ENCODE data around the gene COL4A4.
A peak's percentile ranks its signal among the peaks of the same experiment; 100 is the strongest.

COL4A4 gene

DNA sequence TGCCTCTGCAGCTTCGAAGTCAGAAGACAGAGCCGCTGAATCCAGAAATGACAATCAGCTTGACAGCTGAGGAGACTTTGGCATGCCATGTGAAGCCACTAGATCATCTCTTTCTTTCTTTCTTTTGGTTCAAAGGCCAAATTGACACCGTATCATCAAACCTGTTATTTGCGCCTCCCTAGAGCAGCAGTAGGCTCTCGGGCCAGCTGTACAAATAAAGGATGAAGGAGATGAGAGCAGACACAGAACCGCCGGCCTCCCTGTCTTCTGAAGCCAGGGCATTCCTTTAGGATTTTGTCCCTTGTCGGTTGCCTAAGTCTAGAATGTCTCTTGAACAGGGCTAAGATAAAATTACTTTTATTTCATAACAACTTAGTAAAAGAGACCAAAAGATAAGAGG, 36.8 kb downstream of the COL4A4 start:
- TF ChIP-seq SPI1 (IDR thresholded peaks at IDR 0.05; ENCODE audit: low read depth, low read length), result no peak
- no peak for TF ChIP-seq PAX5 (IDR thresholded peaks at IDR 0.05; ENCODE audit: insufficient read depth, low read length, severe bottlenecking)
- TF ChIP-seq POLR2A (IDR thresholded peaks at IDR 0.05; ENCODE audit: low read depth, low read length), result no peak
- TF ChIP-seq POU2F2 (IDR thresholded peaks at IDR 0.05; ENCODE audit: low read depth, low read length), result no peak
- TF ChIP-seq TAF1 (IDR thresholded peaks at IDR 0.05; ENCODE audit: low read depth, low read length), result no peak

DNA sequence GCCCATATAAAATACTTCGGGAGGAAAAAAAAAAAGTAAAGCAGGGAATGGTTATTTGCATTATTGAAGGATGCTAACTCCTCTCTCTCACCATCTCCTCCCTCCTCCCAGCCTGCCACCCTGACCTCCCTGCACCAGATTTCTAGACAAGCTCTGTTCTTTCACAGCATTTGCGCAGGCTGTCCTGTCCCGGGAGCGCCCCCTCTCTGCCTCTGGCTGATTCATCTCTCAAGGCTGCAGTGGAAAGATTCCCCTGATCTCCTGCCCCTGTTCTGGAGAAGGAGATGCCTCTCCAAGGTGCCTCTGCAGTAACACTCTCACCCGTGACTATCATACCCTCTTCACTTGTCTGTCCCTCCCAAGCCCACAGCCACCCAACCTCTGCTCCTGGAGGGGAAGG, 38.5 kb downstream of the COL4A4 start:
- DNase-seq (ENCODE audit: insufficient read length, low spot score) (no peak), FAIRE-seq (no peak)
- TF ChIP-seq SPI1 (IDR thresholded peaks at IDR 0.05; ENCODE audit: low read depth, low read length) (no peak), PAX5 (IDR thresholded peaks at IDR 0.05; ENCODE audit: insufficient read depth, low read length, severe bottlenecking) (no peak), TAF1 (IDR thresholded peaks at IDR 0.05; ENCODE audit: low read depth, low read length) (no peak), POU2F2 (IDR thresholded peaks at IDR 0.05; ENCODE audit: low read depth, low read length) (no peak), POLR2A (IDR thresholded peaks at IDR 0.05; ENCODE audit: low read depth, low read length) (no peak), POLR2AphosphoS5 (IDR thresholded peaks at IDR 0.05; ENCODE audit: low read depth, low read length) (no peak)

More for the DNA sequence above, 36.8 kb downstream of the COL4A4 start:
- no peak for DNase-seq (ENCODE audit: insufficient read length, low spot score)
- FAIRE-seq, result no peak

GRCh38 chr2:227124811-227125210, 39.2 kb downstream of the COL4A4 start:
- no peak for DNase-seq (ENCODE audit: insufficient read length, low spot score)
- no peak for FAIRE-seq
- TF ChIP-seq SPI1 (IDR thresholded peaks at IDR 0.05; ENCODE audit: low read depth, low read length), result no peak
- no peak for TF ChIP-seq PAX5 (IDR thresholded peaks at IDR 0.05; ENCODE audit: insufficient read depth, low read length, severe bottlenecking)
- TF ChIP-seq POLR2A (IDR thresholded peaks at IDR 0.05; ENCODE audit: low read depth, low read length), result no peak
- TF ChIP-seq POU2F2 (IDR thresholded peaks at IDR 0.05; ENCODE audit: low read depth, low read length), result no peak
- no peak for TF ChIP-seq POLR2AphosphoS5 (IDR thresholded peaks at IDR 0.05; ENCODE audit: low read depth, low read length)
- no peak for TF ChIP-seq TAF1 (IDR thresholded peaks at IDR 0.05; ENCODE audit: low read depth, low read length)

DNA sequence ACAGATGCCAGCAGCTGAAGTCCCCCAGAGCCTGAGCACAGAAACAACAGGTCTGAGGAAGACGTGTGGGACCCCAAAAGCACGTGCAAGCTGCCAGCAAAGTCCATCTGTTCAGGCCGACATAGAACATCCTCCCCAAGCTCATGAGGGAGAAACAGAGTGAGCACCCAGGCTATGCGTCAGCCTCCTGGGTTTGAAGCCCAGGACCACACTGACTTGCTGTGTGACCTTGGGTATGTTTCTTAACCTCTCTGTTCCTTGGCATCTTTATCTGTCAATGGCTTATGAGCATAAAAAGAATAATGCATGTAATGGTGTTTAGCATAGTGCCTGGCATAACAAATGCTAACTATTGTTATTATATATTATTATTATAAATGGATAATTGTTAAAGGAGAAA, 40.3 kb downstream of the COL4A4 start:
- DNase-seq (ENCODE audit: insufficient read length, low spot score) (no peak), FAIRE-seq (no peak)
- TF ChIP-seq POLR2AphosphoS5 (IDR thresholded peaks at IDR 0.05; ENCODE audit: low read depth, low read length) (no peak), POLR2A (IDR thresholded peaks at IDR 0.05; ENCODE audit: low read depth, low read length) (no peak), SPI1 (IDR thresholded peaks at IDR 0.05; ENCODE audit: low read depth, low read length) (no peak), TAF1 (IDR thresholded peaks at IDR 0.05; ENCODE audit: low read depth, low read length) (no peak), PAX5 (IDR thresholded peaks at IDR 0.05; ENCODE audit: insufficient read depth, low read length, severe bottlenecking) (no peak)

DNA sequence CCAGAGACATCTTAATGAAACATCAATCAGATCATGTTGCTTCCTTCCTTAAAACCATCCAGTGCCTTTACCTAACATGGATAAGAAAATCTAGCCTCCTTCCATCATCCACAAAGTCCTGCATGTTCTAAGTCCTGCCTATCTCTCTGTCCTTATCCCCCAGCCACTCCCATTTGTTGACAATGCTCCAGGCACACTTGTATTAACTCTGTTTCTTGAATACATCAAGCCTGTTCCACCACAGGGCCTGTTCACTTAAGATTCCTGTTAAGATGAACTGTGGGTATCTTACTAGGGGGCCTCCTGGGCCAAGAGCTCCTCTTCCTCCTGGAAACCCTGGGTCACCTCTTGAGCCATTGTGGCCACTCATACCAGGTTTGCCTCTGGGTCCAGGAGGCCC, 45.7 kb downstream of the COL4A4 start:
- DNase-seq (ENCODE audit: insufficient read length, low spot score), result no peak
- TF ChIP-seq SPI1 (IDR thresholded peaks at IDR 0.05; ENCODE audit: low read depth, low read length) (no peak), POU2F2 (IDR thresholded peaks at IDR 0.05; ENCODE audit: low read depth, low read length) (no peak), TAF1 (IDR thresholded peaks at IDR 0.05; ENCODE audit: low read depth, low read length) (no peak), POLR2AphosphoS5 (IDR thresholded peaks at IDR 0.05; ENCODE audit: low read depth, low read length) (no peak), POLR2A (IDR thresholded peaks at IDR 0.05; ENCODE audit: low read depth, low read length) (no peak), PAX5 (IDR thresholded peaks at IDR 0.05; ENCODE audit: insufficient read depth, low read length, severe bottlenecking) (no peak)
- FAIRE-seq, result no peak

GRCh38 chr2:227117852-227118251, 46.2 kb downstream of the COL4A4 start:
- FAIRE-seq, result no peak
- DNase-seq (ENCODE audit: insufficient read length, low spot score), result no peak
- TF ChIP-seq SPI1 (IDR thresholded peaks at IDR 0.05; ENCODE audit: low read depth, low read length) (no peak), POLR2AphosphoS5 (IDR thresholded peaks at IDR 0.05; ENCODE audit: low read depth, low read length) (no peak), TAF1 (IDR thresholded peaks at IDR 0.05; ENCODE audit: low read depth, low read length) (no peak), PAX5 (IDR thresholded peaks at IDR 0.05; ENCODE audit: insufficient read depth, low read length, severe bottlenecking) (no peak), POLR2A (IDR thresholded peaks at IDR 0.05; ENCODE audit: low read depth, low read length) (no peak), POU2F2 (IDR thresholded peaks at IDR 0.05; ENCODE audit: low read depth, low read length) (no peak)

- DNase-seq (ENCODE audit: insufficient read length, low spot score) (no peak), FAIRE-seq (no peak)
- no peak for TF ChIP-seq POLR2A (IDR thresholded peaks at IDR 0.05; ENCODE audit: low read depth, low read length)
- no peak for TF ChIP-seq TAF1 (IDR thresholded peaks at IDR 0.05; ENCODE audit: low read depth, low read length)
- TF ChIP-seq POU2F2 (IDR thresholded peaks at IDR 0.05; ENCODE audit: low read depth, low read length), result no peak
- no peak for TF ChIP-seq POLR2AphosphoS5 (IDR thresholded peaks at IDR 0.05; ENCODE audit: low read depth, low read length)
- TF ChIP-seq SPI1 (IDR thresholded peaks at IDR 0.05; ENCODE audit: low read depth, low read length), result no peak
- TF ChIP-seq PAX5 (IDR thresholded peaks at IDR 0.05; ENCODE audit: insufficient read depth, low read length, severe bottlenecking), result no peak
Measured at GRCh38 chr2:227117027-227117426, 47.0 kb downstream of the COL4A4 start.

GRCh38 chr2:227115761-227116160, 48.2 kb downstream of the COL4A4 start:
- DNase-seq (ENCODE audit: insufficient read length, low spot score) (no peak), FAIRE-seq (no peak)
- no peak for TF ChIP-seq SPI1 (IDR thresholded peaks at IDR 0.05; ENCODE audit: low read depth, low read length)

DNA sequence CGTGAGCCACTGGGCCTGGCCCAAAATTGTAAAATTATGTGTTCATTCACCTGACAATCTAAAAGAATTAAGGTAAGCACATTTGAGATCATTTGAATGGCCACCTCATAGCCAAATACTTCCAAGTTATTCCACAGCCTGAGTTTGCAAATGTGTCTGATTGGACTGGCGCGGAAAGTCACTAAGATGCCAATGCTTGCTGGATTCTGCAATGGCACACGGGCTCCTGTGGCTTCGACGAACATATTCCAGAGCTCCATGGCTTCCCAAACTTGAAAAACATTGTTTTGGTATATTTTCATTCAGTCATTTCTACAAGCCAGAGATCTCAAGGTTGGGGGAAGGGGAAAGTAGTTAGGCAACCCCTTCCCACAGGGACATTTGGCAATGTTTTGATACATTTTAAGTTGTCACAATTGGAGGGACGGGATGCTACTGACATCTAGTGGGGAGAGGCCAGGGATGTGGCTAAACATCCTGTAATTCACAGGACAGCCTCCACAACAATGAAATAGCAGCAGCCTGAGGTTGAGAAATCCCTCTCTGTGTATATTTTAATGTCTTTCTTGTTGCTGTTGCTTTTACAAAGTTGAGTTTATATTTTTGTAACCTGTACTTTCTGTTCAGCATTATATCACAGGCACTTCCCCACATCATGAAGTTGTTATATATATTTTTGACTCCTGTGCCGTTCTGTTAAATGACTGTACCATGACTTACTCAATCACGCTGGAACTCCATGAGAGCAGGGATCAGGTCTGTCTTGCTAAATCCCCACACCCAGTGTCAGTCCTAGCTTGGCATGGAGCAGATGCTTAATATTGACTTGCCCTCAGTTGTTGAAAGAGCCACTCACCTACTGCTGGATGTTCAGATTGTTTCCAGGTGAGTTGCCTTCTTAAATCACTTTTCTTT, 56.9 kb downstream of the COL4A4 start:
- FAIRE-seq (peak; percentile 64), DNase-seq (ENCODE audit: insufficient read length, low spot score) (no peak)
- no peak for TF ChIP-seq TAF1 (IDR thresholded peaks at IDR 0.05; ENCODE audit: low read depth, low read length)
- TF ChIP-seq POLR2AphosphoS5 (IDR thresholded peaks at IDR 0.05; ENCODE audit: low read depth, low read length), result no peak
- TF ChIP-seq POLR2A (IDR thresholded peaks at IDR 0.05; ENCODE audit: low read depth, low read length), result no peak
- TF ChIP-seq PAX5 (IDR thresholded peaks at IDR 0.05; ENCODE audit: insufficient read depth, low read length, severe bottlenecking), result no peak
- TF ChIP-seq POU2F2 (IDR thresholded peaks at IDR 0.05; ENCODE audit: low read depth, low read length), result no peak
- TF ChIP-seq SPI1 (IDR thresholded peaks at IDR 0.05; ENCODE audit: low read depth, low read length), result no peak

DNA sequence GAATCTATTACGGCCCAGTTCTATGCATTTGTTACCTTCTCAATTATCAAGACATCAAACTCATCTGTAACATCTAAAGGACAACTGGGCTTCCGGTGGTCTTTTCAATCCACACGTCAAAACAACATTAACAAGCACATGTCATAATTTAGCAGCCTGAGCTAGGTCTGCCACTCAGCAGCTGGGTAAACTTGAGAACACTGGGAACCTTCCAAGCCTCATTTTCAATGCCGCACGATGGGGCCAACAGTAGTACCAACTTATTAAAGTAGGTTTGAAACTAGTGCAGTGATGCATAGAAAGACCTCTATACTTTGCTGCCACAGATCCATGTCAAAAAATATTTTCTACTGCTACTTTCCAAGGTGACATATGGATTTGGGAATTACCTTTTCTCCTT, 60.4 kb downstream of the COL4A4 start:
- FAIRE-seq (no peak), DNase-seq (ENCODE audit: insufficient read length, low spot score) (no peak)
- no peak for TF ChIP-seq PAX5 (IDR thresholded peaks at IDR 0.05; ENCODE audit: insufficient read depth, low read length, severe bottlenecking)
- TF ChIP-seq SPI1 (IDR thresholded peaks at IDR 0.05; ENCODE audit: low read depth, low read length), result no peak
- TF ChIP-seq POU2F2 (IDR thresholded peaks at IDR 0.05; ENCODE audit: low read depth, low read length), result no peak
- TF ChIP-seq POLR2AphosphoS5 (IDR thresholded peaks at IDR 0.05; ENCODE audit: low read depth, low read length), result no peak
- no peak for TF ChIP-seq TAF1 (IDR thresholded peaks at IDR 0.05; ENCODE audit: low read depth, low read length)
- TF ChIP-seq POLR2A (IDR thresholded peaks at IDR 0.05; ENCODE audit: low read depth, low read length), result no peak
